GM10847 (cell line): ENCODE measurements around the gene MSRB3.

ENCODE experiments used
- POLR2A ChIP-seq: IDR thresholded peaks from 2 replicates; pipeline ENCODE4 v1.6.1; 2011; ENCODE audit not compliant: insufficient read length; ENCODE audit errors: extremely low read depth

MSRB3 gene

DNA sequence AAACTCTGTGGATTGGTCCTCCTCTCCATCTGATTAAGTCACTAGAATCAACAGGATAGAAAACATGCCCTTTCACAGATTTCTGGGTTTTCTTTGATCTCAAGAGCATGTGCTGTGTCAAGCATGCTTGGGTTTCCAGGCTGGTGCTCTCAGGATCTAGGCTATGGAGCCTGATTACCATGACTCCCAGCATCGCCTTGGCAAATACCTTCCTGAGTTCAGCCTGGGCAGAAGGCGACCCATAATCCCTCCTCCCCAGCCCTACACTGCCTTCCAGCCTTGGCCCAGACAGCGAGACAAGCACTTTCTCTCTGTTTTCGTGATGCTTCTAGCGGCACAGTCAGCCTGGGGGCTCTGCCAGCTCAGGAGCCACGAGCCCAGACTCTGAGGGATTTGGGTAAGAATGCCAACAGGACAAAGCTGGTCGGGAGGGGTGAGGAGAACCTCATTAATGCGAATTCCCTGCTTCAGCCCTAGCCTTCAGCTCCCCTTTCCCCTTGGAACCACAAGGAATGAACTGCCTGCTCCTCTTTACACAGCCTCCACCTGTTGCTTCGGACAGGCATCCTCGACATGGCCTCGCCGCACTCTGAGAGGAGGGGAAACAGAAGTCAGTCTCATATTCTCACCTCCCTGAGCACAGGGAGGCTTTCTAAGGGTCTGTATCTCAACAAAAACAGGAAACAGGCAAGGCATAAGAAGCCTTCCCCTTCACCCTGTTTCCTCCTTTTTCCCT, 227.1 kb downstream of the MSRB3 start:
- TF ChIP-seq POLR2A, result no peak

DNA sequence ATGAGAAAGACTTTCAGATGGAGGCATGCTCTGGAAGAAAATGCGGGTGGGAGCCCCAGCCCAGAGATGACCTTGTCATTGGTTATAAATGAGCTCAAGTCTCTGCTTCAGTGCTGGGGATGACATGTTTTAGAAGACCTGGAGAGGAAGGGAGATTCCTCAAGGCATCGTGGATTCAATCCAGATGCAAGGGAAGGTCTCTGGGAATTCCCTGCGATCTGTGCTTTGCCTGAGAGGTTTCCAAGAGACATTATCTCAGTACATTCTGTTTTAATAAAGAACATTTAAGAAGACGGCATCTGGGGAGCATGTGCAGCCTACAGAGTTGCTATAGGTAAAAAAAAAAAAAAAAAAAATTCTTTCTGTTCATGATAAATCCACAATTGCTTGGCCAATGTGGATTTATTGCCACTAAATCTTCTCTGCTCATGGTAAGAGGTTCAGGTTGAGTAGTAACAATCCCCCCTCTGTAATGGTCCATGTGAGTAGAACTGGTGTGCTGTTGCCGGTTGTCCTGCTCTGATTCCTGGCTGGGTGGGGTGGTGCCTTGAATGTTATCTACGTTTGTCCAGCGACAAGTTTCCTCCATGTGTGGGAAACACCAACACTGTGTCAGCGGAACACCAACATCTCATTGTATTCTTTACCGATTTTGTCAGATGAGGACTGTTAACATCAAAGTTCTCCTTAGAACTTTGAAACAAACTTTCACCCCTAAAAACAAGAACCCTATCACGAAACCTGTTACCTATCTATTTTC, 230.0 kb downstream of the MSRB3 start:
- no peak for TF ChIP-seq POLR2A

- TF ChIP-seq POLR2A, result no peak
Observed at GRCh38 chr12:65510007-65510406, 231.5 kb downstream of the MSRB3 start.

DNA sequence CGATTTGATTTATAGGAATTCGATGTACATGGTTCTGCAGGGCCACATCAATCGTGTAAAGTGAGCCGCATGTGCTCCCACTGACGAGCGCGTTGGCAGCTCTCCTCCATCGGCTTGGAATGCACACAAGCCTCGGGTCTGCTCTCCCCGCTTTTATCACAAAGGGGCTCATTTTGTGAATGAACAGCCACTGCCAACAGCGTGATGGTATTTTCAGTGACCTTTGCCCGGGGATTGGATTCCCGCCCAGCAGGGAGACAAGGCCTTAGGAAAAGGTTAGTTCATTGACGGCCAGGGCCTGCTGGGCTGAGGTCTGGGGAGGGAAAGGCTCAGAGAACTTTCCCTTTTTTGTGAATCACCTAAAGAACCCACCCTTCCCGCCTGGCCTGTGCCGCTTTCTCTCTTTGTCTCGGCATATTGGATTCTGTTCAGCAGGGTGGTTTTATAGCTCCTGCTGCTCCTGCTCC, 232.1 kb downstream of the MSRB3 start:
- TF ChIP-seq POLR2A, result no peak

- no peak for TF ChIP-seq POLR2A
Observed at GRCh38 chr12:65511134-65511834, 232.8 kb downstream of the MSRB3 start.

DNA sequence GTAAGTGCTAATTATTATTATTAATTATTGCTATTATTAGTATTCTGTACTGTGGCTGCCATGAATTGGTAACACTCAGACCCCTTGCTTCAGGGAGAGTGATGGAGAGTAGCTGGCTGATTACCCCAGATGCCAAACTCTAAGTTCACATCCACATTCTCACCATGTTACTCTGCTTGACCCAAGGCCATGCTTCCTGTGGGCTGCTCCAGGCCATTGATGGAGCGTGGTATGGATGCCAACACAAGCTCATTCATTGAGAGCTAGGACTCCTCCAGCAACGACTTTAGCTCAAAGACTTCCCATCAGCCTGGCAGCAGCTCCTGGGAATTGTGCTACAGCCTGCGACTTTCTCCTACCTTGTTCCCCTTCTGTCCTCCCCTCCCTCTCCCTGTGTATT, 233.4 kb downstream of the MSRB3 start:
- TF ChIP-seq POLR2A, result no peak
